NCI-H460 (cell line): Measurements from ENCODE around the gene KIF26B. TPM values are rescaled to one million over a fixed set of nuclear protein-coding genes. Genes with fewer than 3 reads are reported as not detected.

Source experiments
- DNase-seq: peaks from one replicate; pipeline ENCODE4 v3.0.0-alpha.2; 2016; ENCODE audit warnings: low read depth; ENCODE audit errors: extremely low read depth
- total RNA-seq: library from RNA; depleted of rRNA; stranded (reverse); fragments of >200 nt; shearing (Covaris generic); gene quantifications from 2 replicates; pipeline ENCODE4 v1.2.3, GENCODE V29; 2014

KIF26B gene
- total RNA-seq, 1 experiment from 2014 or later: 0.07 TPM

- no peak for DNase-seq
Observed at GRCh38 chr1:245205864-245206263, 51.1 kb downstream of the KIF26B start.

GRCh38 chr1:245207056-245207638 is 52.4 kb downstream of the KIF26B start:
- no peak for DNase-seq

- no peak for DNase-seq
Observed at GRCh38 chr1:245207801-245208200, 53.0 kb downstream of the KIF26B start.

GRCh38 chr1:245209658-245210435 is 55.1 kb downstream of the KIF26B start:
- DNase-seq: no peak

GRCh38 chr1:245211035-245211749 is 56.4 kb downstream of the KIF26B start:
- DNase-seq: no peak

GRCh38 chr1:245211761-245212160 is 57.0 kb downstream of the KIF26B start:
- DNase-seq: no peak

GRCh38 chr1:245212221-245212710 is 57.5 kb downstream of the KIF26B start:
- DNase-seq: no peak

GRCh38 chr1:245213066-245213831 is 58.5 kb downstream of the KIF26B start:
- DNase-seq: no peak

GRCh38 chr1:245215071-245215470 is 60.3 kb downstream of the KIF26B start:
- no peak for DNase-seq

- DNase-seq: no peak
Observed at GRCh38 chr1:245216366-245217115, 61.8 kb downstream of the KIF26B start.

GRCh38 chr1:245217853-245218608 is 63.2 kb downstream of the KIF26B start:
- DNase-seq: no peak

- DNase-seq: no peak
Observed at GRCh38 chr1:245220381-245220985, 65.7 kb downstream of the KIF26B start.

- no peak for DNase-seq
Observed at GRCh38 chr1:245221805-245222204, 67.0 kb downstream of the KIF26B start.

- DNase-seq: no peak
Observed at GRCh38 chr1:245222931-245223595, 68.3 kb downstream of the KIF26B start.

- DNase-seq: no peak
Observed at GRCh38 chr1:245225322-245226202, 70.8 kb downstream of the KIF26B start.

GRCh38 chr1:245226203-245226499 is 71.4 kb downstream of the KIF26B start:
- no peak for DNase-seq

- DNase-seq: no peak
Observed at GRCh38 chr1:245229051-245229450, 74.3 kb downstream of the KIF26B start.

GRCh38 chr1:245232931-245233330 is 78.1 kb downstream of the KIF26B start:
- DNase-seq: no peak
